ENCODE measurements around the gene TRIM2.

The TRIM2 gene

DNA sequence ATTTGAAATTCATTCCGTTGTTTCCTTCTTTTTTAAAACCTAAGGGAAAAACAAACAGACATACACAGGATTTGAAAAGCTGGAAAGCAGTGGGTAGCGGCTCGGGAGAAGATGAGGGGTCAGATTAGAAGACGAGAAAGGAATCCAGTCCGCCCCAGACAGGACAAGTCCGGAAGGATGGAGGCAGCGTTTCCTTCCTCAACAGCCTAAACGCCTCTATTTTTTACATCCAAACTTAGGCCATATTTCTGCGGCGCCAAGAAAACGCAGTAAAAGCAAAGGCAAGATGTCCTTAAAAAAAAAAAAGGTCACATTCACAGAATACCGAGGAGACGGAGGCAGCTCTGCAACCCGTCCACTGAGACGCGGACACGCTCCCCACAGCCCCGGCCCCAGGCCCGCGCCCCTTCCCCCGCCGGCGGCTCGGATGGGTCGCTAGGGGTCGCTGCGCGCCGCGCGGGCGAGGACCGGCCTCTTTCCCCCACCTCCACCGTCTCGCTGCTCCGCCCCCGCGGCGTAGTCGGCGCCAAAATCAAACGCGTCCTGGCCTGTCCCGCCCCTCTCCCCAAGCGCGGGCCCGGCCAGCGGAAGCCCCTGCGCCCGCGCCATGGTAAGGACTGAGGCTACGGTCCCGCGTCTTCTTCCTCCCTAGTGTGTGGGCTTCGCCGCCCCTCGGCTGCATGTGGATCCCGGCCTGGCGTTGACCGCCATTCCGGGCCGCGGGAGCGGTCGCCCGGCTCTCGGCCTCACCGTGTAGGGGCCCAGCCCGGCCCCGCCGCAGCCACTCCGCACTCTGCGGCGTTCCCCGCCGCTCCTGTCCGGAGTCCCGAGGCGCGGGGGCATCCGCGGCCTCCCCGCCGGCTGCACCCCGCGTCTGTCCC is 140.1 kb downstream of the TRIM2 start, which contains the start of gene MND1:
Gene MND1 (plus strand): TSS at position 558 of the 881 bp plus-strand sequence. CDS start 50 bp downstream, at position 608.
- peak; percentile 74 for DNase-seq

DNA sequence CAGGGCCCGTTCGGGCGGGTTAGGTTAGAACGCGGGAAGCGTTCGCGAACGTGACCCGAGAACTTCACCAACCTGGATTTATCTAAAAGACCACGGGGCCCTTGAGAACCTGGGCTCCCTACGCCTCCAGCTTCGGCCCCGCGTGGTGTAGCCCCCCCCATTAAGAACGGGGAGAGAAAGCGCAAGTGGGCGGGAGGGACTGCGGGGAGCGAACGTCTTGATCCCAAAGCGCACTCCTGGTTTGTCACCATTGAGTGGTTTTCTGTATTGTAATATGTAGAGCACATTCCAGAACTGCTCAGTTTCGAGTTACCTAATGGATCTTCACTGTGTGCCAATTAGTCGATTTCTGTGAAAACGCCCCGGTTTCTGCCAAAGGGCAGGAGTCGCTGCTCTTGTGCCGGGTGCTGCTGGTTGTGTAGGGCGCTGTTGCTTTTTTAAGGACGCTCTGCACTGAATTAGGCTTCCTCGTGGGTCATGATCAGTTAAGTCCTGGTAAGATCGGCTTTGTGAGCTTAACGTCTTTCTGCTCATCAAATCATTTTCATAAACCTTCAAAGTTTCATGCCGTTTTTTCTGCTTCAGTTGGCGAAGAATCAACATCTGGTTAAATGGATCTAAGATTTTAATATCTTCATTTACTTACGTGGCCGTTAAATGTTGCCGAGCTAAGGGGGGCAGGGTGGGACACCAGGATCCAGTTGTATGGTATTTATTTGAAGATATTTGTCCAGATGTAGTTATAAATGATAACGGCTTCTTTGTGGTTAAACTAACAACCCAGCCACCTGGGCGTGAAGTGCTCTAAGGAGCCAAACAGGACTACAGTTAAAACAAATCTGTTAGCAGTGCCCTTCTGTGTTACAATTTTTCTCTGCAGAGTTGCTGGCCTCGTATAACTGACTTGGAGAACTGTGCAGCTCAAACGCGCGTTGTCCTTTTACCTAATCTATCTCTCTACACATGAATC is 141.1 kb downstream of the TRIM2 start:
- DNase-seq = peak; percentile 51

DNA sequence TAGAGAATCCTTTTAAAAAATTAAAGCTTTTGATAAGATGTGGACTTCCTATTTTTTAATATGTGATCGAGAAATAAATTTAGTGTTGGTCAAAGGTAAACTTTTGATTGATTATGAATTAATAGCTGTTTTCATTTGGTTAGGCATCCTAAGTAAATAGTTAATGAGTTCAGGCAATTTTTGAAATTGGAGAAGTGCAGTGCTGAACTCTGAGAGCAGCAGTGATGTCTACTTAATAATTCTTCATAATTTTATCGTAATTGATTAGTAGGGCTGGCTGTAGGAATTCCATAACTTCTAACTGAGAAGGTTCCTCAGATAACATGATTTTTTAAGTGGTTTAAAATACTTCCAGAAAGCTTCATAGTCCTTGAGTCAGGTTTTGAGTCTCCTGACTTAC is 141.8 kb downstream of the TRIM2 start:
- DNase-seq = no peak

- DNase-seq = no peak
These were observed 142.3 kb downstream of the TRIM2 start for GRCh38 chr4:153346563-153346962.

GRCh38 chr4:153347117-153347516 is 142.9 kb downstream of the TRIM2 start:
- DNase-seq = no peak

DNA sequence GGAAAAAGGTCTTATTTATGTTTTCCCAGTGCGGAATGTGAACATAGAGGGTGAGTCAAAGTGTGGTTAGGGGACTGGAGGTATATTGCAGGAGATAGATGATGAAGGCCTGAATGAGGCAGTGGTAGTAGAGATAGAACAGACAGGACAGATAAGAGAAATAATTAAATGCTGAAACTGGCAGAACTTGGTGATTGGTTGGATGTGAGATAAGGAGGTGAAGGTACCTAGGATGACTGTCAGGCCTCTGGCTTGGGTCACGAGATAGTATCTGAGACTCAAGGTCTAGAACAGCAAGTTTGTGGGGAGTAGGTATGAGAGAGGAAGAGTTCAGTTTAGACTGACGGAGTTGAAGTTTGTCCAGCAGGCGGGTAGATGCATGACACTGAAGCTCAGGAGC is 143.8 kb downstream of the TRIM2 start:
- no peak for DNase-seq

GRCh38 chr4:153349206-153349805 is 145.1 kb downstream of the TRIM2 start:
- no peak for DNase-seq

GRCh38 chr4:153362184-153362583 is 157.9 kb downstream of the TRIM2 start:
- no peak for DNase-seq

- no peak for DNase-seq
These were observed 159.8 kb downstream of the TRIM2 start for GRCh38 chr4:153364061-153364460.

- no peak for DNase-seq
These were observed 160.8 kb downstream of the TRIM2 start for GRCh38 chr4:153365003-153365402.

GRCh38 chr4:153366486-153366885 is 162.2 kb downstream of the TRIM2 start:
- no peak for DNase-seq

- DNase-seq = no peak
These were observed 162.8 kb downstream of the TRIM2 start for GRCh38 chr4:153367092-153367491.

DNA sequence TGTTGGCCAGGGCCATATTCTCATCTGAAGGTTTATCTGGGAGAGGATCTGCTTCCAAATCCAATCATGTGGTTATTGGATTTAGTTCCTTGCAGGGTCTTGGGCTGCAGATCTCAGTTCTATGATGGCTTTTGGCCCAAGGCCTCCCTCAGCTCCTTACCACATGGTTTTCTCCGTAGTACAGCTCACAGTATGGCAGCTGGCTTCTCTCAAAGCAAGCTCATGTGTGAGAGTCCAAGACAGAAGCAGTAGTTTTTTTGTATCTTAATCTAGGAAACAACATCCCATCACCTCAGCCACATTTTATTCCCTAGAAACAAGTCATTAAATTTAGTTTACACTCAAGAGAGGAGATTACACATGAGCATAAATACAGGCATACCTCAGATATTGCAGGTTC is 164.8 kb downstream of the TRIM2 start:
- no peak for DNase-seq

GRCh38 chr4:153371701-153372234 is 167.5 kb downstream of the TRIM2 start:
- no peak for DNase-seq

GRCh38 chr4:153372967-153373562 is 168.8 kb downstream of the TRIM2 start:
- no peak for DNase-seq

DNA sequence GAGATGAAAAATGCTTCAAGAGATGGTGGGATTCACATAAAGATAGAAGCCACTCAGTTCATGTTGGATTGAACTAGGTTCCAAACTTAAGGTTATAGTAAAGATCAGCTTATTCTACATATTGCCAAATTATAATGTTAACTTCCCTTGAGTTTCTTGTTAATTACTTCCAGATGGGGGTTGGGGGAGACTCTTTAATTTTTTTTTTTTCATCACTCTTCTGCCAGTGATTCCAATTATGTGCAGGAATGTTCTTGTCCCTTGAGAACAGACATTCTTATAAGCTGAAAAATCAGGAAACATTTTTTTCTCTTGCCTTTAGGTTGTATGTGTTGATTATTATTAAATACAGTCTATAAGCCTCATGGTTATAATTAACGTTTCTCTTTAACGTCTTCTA is 170.2 kb downstream of the TRIM2 start:
- DNase-seq = no peak

DNA sequence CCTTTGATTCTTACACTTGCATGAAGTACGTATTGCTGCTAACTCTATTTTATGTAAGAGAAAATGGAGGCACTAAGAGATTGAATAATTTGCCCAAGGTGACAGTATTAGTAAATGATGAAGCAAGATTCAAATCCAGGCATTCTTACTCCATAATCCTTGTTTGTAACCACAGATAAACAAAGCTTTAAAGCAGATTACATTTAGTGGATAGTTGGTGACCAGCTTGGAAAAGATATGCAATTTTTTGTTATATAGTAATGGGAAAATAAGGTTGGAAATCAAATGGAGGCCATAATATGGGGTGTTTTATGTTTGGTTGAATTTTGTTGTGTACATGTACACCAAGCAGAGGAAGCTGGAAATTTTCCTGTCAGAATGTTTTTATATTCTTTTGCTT is 171.1 kb downstream of the TRIM2 start:
- DNase-seq = no peak

DNA sequence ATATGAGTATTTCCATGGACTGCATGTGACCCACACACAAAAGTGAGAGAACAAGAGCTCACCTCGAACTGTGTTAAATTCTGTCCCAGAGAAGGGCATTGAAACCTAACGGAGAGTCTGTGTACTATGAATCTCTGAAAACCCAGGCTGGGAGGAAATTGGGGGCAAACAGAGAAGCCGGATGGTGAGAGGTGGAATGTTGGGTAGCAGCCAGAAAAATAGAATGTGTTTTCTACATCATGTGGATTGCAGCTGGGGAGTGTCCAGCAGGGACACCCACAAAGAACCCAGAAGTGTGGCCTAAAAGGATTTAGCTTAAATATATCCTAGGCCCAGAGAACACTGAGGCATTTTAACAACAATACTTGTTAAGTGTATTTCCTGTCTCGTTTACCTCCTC is 178.9 kb downstream of the TRIM2 start:
- no peak for DNase-seq

DNA sequence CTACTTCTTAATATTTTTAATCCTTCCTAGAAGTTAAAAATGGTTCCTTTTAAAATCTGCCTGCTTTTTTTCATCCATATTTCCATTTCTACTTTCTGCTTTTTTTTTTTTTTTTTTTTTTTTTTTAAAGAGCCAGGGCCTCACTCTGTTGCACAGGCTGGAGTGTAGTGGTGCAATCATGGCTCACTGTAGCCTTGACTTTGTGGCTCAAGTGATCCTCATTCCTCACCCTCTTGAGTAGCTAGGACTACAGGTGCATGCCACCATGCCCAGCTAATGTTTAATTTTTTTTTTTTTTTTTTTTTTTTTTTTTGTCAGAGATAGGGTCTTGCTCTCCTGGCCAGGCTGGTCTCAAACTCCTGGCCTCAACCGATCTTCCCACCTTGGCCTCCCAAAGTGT is 179.9 kb downstream of the TRIM2 start:
- no peak for DNase-seq

DNA sequence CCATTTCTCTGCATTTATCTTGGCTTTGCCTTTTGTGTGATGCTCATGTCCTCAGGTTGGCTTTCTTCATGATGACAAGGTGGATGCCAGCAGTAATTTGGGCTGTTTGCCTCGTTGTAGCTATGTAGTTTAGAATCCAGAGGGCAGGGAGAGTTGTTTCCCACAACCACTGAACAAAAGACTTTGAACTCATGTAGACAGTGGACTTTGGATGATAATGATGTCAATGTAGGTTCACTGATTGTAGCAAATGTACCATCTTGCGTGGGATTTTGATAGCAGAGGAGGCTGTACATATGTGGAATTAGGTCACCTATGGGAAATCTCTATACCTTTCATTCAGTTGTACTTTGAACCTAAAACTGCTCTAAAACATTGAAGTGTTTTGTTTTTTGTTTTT is 181.5 kb downstream of the TRIM2 start:
- DNase-seq = no peak

DNA sequence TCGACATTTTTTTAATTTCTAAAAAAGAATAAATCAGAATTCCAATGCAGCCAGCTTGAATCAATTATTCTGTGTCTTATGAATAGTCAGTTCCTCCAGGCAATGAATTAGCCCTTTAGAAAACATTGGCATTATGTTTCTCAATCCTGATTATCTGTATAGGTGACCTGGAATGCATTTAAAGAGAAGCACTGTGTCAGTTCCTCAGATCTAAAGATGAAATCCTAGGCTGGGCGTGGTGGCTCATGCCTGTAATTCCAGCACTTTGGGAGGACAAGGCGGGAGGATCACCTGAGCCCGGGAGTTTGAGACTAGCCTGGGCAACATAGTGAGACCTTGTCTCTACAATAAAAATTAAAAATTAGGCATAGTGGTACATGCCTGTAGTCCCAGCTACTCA is 183.7 kb downstream of the TRIM2 start:
- DNase-seq = no peak

Data from NCI-H1092 (cell line).